Thyroid gland (tissue), 4 donors: ENCODE data around the gene TUFT1. TPM values are rescaled to one million over a fixed set of nuclear protein-coding genes. Genes with fewer than 3 reads are reported as not detected.

Source experiments
- DNase-seq, 2 donors: peaks; one replicate each; pipeline ENCODE4 v3.0.0-alpha.2; 2019
- H3K27ac ChIP-seq, 3 donors: fragments of 200-600 bp; sonication (generic); 1 replicate in 2 of 3; 2 replicates in 1 of 3; pipeline ENCODE4 v1.5.1; 2016 to 2019; ENCODE audit warnings: mild to moderate bottlenecking in 1 of 3, moderate library complexity in 1 of 3
- H3K27me3 ChIP-seq: fragments of 200-600 bp; sonication (generic); one replicate; pipeline ENCODE4 v1.5.1; 2019
- H3K36me3 ChIP-seq, 2 donors: fragments of 200-600 bp; sonication (generic); one replicate each; pipeline ENCODE4 v1.5.1; 2016 to 2019
- H3K4me1 ChIP-seq, 2 donors: fragments of 200-600 bp; sonication (generic); one replicate each; pipeline ENCODE4 v1.5.1; 2017 to 2019
- H3K4me3 ChIP-seq, 3 donors: fragments of 200-600 bp; sonication (generic); replicated peaks in 1 of 3; 1 replicate in 2 of 3; 2 replicates in 1 of 3; pipeline ENCODE4 v1.5.1; 2016; ENCODE audit warnings: mild to moderate bottlenecking in 1 of 3
- H3K9me3 ChIP-seq: fragments of 200-600 bp; sonication (generic); one replicate; pipeline ENCODE4 v1.5.1; 2017
- POLR2A ChIP-seq, 2 donors: fragments of 450-650 bp; IDR thresholded peaks; one replicate each; pipeline ENCODE4 v1.6.1; 2017; ENCODE audit warnings: antibody characterized with exemption in 2 of 2, mild to moderate bottlenecking in 2 of 2, moderate library complexity in 1 of 2
- WGBS, 2 donors: methylation state at CpG; one replicate each; pipeline ENCODE4 v1.1.5; 2017; 5-methylcytosine and 5-hydroxymethylcytosine counted together
- intact Hi-C: fragments of 100-400 bp; cut with DNase I; formaldehyde crosslinking; loops from one replicate; pipeline ENCODE4 v1.15.1; 2023
- total RNA-seq, 4 donors: library from RNA; depleted of rRNA; stranded (reverse); fragments of >200 nt; gene quantifications; one replicate each; pipeline ENCODE4 v1.2.3, GENCODE V29; 2016
- TF ChIP-seq, protein P1 (sequence below), 6 experiments: fragments of 200-600 bp in 3 of 6; fragments of 450-650 bp in 3 of 6; sonication (generic) in 3 of 6; IDR thresholded peaks; one replicate each; pipeline ENCODE4 v1.5.1; 2016 to 2019; ENCODE audit warnings: antibody characterized with exemption in 6 of 6, mild to moderate bottlenecking in 2 of 6, inconsistent platforms in 1 of 6, moderate library complexity in 1 of 6

Gene TUFT1
- total RNA-seq, 4 donors from 2014 or later: 4.0 to 8.8 (median 5.0) TPM

- H3K9me3 ChIP-seq: no peaks in the 10 kb centered on the region
- peak overlapping the region; percentile 88 to 95 (median 91) for H3K27ac ChIP-seq
- WGBS, 2 donors: 3 to 4% methylated on average over 31 to 32 of the region's 44 CpGs
- peak; percentile 24 to 32 for DNase-seq
- intact Hi-C loops: no loop called here
- H3K4me1 ChIP-seq: peaks cover 4 to 15% of the 10 kb centered on the region in 2 donors
- TF ChIP-seq, protein P1, sequence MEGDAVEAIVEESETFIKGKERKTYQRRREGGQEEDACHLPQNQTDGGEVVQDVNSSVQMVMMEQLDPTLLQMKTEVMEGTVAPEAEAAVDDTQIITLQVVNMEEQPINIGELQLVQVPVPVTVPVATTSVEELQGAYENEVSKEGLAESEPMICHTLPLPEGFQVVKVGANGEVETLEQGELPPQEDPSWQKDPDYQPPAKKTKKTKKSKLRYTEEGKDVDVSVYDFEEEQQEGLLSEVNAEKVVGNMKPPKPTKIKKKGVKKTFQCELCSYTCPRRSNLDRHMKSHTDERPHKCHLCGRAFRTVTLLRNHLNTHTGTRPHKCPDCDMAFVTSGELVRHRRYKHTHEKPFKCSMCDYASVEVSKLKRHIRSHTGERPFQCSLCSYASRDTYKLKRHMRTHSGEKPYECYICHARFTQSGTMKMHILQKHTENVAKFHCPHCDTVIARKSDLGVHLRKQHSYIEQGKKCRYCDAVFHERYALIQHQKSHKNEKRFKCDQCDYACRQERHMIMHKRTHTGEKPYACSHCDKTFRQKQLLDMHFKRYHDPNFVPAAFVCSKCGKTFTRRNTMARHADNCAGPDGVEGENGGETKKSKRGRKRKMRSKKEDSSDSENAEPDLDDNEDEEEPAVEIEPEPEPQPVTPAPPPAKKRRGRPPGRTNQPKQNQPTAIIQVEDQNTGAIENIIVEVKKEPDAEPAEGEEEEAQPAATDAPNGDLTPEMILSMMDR (IDR thresholded peaks at IDR 0.05): no peak
- no peak for TF ChIP-seq POLR2A (IDR thresholded peaks at IDR 0.05)
- no peaks in the 10 kb centered on the region for H3K27me3 ChIP-seq
- no peaks in the 10 kb centered on the region for H3K36me3 ChIP-seq
- peak overlapping the region; percentile 68 to 100 (median 93) for H3K4me3 ChIP-seq
Observed at GRCh38 chr1:151612501-151613281, 72.6 kb downstream of the TUFT1 start.

DNA sequence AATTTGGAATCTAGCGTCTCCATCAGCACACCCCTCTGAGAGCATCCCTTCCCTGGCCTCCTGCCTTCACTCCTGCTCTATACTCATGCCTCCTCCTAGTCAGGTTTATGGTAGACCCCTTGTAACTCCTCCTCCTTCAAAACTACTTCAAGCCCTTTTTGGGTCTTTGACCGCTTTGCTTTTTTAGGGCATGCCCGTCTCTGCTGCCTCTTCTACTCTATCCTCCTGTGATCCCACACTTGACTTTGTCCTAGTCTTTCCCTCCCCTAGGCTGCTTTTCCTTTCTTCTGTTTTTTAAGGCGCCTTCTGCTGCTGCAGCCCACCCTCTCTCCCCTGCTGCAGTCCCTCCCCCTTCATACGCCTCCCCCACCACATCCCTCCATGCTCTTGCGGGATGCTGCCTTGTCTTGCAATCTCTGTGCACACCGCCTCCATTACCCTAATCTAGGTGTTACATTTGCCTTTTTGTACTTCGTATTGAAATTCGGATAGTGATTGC, 73.2 kb downstream of the TUFT1 start:
- TF ChIP-seq, protein P1 (IDR thresholded peaks at IDR 0.05): no peak
- no peak for TF ChIP-seq POLR2A (IDR thresholded peaks at IDR 0.05)
- intact Hi-C loops: no loop called here
- no peaks in the 10 kb centered on the region for H3K9me3 ChIP-seq
- H3K4me3 ChIP-seq: peak overlapping the region; percentile 68 to 100 (median 93)
- no peak for DNase-seq
- WGBS, 2 donors: 54 to 55% methylated on average over 9 of the region's 9 CpGs
- H3K36me3 ChIP-seq: no peaks in the 10 kb centered on the region
- H3K4me1 ChIP-seq: peaks cover 4 to 15% of the 10 kb centered on the region in 2 donors
- H3K27me3 ChIP-seq: no peaks in the 10 kb centered on the region
- H3K27ac ChIP-seq: peak overlapping the region in 1 of 3 donors; percentile 95

DNA sequence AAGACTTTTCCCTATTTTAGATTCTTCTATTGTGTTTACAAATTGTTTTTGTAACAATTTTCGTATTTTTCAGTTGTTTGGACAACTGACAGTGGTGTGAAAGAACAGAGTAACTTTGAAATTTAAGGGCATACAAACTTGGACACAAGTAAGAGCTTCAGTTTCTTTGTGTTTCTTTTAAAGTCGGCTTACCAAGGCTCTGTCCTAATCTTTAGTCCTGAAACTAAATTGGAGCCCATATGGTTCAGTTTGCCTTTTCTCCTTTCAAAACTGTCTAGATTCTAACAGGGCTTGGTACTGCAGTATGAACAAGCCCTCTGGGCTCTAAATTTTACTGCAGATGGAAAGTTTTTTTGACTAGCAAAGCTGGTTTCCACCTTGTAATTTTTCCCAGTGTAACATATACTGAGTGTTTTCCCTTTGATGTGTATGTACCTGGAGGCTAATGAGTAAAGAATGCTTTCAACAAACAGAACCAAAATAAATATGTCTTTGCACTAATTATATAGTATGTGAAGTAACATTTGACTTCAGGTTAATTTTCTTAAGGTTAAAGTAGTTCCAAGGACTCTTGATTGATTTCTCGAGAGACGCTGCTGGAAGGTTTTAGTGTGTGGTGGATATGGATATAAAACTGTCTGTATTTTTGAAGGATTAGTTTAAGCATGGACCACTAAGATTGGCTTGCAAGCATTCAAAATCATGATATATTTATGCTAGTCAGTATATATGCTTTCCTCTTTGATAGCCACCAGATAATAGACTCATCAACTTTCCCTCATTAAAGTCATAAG, 75.8 kb downstream of the TUFT1 start:
- intact Hi-C loops: no loop called here
- no peak for DNase-seq

DNA sequence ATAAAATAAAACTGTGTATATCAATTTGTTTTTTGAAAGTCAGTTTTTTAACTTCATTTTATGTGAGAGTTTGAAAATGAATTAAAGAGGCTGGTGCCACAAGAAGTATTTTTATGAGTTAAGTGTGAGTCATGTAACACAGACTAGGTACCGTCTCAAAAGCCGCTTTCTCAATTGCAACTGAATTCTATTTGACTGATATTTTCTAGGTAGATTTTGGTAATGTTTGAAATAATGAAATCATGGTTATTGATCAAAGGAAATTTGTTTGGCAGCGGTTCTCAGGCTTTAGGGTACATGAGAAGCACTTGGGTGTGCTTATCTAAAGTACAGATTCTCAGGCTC, 76.4 kb downstream of the TUFT1 start:
- H3K36me3 ChIP-seq: no peaks in the 10 kb centered on the region
- 91 to 97% methylated on average over 3 of the region's 3 CpGs for WGBS, 2 donors
- H3K27ac ChIP-seq: no peak overlapping the region
- H3K9me3 ChIP-seq: no peaks in the 10 kb centered on the region
- no peak overlapping the region for H3K4me3 ChIP-seq
- no peak for TF ChIP-seq POLR2A (IDR thresholded peaks at IDR 0.05)
- TF ChIP-seq, protein P1 (IDR thresholded peaks at IDR 0.05): no peak
- no peak for DNase-seq
- peaks cover 5 to 33% of the 10 kb centered on the region in 2 donors for H3K4me1 ChIP-seq
- intact Hi-C loops: no loop called here
- H3K27me3 ChIP-seq: no peaks in the 10 kb centered on the region

More for the DNA sequence above, 75.8 kb downstream of the TUFT1 start:
- Histone ChIP-seq H3K27me3 (no peaks in the 10 kb centered on the region), H3K9me3 (no peaks in the 10 kb centered on the region), H3K4me1 (peaks cover 4 to 33% of the 10 kb centered on the region in 2 donors), H3K4me3 (no peak overlapping the region), H3K36me3 (no peaks in the 10 kb centered on the region), H3K27ac (no peak overlapping the region)
- TF ChIP-seq, protein P1 (IDR thresholded peaks at IDR 0.05): no peak
- no peak for TF ChIP-seq POLR2A (IDR thresholded peaks at IDR 0.05)
- 77 to 80% methylated on average over 4 of the region's 4 CpGs for WGBS, 2 donors
